Effector memory CD4-positive, alpha-beta T cell (primary cell): ENCODE measurements around the gene ITGB5.

Experiments
- DNase-seq, 3 donors: peaks; one replicate each; pipeline ENCODE4 v3.0.0-alpha.2; 2020
- H3K27ac ChIP-seq: 2 replicates; pipeline ENCODE4 v1.7.0; 2013; ENCODE audit warnings: mild to moderate bottlenecking, low read length, moderate library complexity; ENCODE audit not compliant: insufficient read depth, poor library complexity, severe bottlenecking
- H3K27me3 ChIP-seq: replicated peaks from 2 replicates; pipeline ENCODE4 v1.7.0; 2013; ENCODE audit warnings: mild to moderate bottlenecking, low read length; ENCODE audit not compliant: insufficient read depth, control insufficient read depth, poor library complexity, severe bottlenecking
- H3K36me3 ChIP-seq: 2 replicates; pipeline ENCODE4 v1.7.0; 2013; ENCODE audit warnings: mild to moderate bottlenecking, low read length, moderate library complexity; ENCODE audit not compliant: control insufficient read depth, insufficient read depth
- H3K4me1 ChIP-seq: 2 replicates; pipeline ENCODE4 v1.7.0; 2013; ENCODE audit warnings: low read length, mild to moderate bottlenecking; ENCODE audit not compliant: control insufficient read depth, insufficient read depth, poor library complexity, severe bottlenecking
- H3K4me3 ChIP-seq: 2 replicates; pipeline ENCODE4 v1.7.0; 2013; ENCODE audit warnings: low read length, low read depth, mild to moderate bottlenecking; ENCODE audit not compliant: insufficient read depth, poor library complexity, severe bottlenecking
- H3K9me3 ChIP-seq: 2 replicates; pipeline ENCODE4 v1.7.0; 2013; ENCODE audit warnings: mild to moderate bottlenecking, low read length, moderate library complexity; ENCODE audit not compliant: control insufficient read depth

Gene ITGB5

DNA sequence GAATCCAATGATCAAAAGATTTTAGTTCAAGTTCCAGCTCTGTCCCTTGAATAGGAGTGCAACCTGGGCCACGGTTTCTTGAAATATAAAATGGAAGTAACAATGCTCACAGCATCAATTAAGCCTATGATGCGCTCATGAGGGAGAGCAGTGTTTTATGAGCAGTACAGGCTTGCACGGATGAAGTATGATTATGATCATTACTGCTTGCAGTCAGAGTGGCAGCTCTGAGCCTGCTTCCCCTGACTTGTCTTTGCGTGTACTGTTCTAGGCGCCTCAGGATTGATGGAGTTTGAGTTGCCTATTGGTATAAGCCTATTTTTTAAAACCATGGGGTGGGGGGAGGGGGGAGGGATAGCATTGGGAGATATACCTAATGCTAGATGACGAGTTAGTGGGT is 37.0 kb downstream of the ITGB5 start:
- no peak for DNase-seq
- Histone ChIP-seq H3K36me3 (no peaks in the 10 kb centered on the region), H3K4me3 (no peak overlapping the region), H3K9me3 (no peaks in the 10 kb centered on the region), H3K27me3 (no peaks in the 10 kb centered on the region), H3K4me1 (no peaks in the 10 kb centered on the region), H3K27ac (no peak overlapping the region)

DNA sequence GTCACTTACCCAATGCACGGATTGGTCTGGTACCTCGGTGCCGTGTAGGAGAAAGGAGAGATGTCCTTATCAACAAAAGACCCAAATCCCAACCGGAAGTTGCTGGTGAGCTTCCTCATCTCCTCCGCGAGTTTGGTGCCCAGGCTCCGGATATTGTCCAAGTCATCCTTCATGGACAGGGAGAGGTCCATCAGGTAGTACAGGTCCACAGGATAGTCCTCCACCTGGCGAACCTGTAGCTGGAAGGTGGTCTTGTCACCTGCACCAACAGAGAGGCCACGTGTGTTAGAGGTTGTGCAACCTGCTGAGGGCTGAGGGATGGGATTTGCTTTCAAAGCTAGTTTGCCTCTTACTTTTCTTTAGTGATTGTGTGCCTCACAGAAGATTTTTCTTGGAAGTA is 38.9 kb downstream of the ITGB5 start:
- Histone ChIP-seq H3K27ac (no peak overlapping the region), H3K4me1 (no peaks in the 10 kb centered on the region), H3K27me3 (no peaks in the 10 kb centered on the region), H3K9me3 (no peaks in the 10 kb centered on the region), H3K36me3 (no peaks in the 10 kb centered on the region), H3K4me3 (no peak overlapping the region)
- no peak for DNase-seq

DNA sequence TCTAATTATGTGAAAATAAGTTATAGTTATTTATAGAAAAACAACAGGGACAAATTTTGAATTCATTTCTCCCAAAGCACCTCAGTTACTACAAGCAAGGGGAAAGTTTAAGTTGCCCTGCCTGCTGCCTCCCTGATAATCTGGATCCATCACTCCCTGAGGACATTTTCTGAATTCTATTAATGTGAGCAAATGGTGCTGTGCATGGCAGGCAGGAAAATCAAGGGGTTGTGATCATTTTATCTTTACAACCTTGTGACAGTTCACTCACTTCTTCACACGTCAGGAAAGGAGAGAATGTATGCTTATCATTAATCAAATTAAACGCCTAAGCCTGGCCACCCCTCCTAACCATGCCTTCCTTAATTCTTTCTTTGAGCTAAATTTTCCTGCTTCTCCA is 39.3 kb downstream of the ITGB5 start:
- H3K36me3 ChIP-seq, result no peaks in the 10 kb centered on the region
- H3K27ac ChIP-seq, result no peak overlapping the region
- no peaks in the 10 kb centered on the region for H3K4me1 ChIP-seq

DNA sequence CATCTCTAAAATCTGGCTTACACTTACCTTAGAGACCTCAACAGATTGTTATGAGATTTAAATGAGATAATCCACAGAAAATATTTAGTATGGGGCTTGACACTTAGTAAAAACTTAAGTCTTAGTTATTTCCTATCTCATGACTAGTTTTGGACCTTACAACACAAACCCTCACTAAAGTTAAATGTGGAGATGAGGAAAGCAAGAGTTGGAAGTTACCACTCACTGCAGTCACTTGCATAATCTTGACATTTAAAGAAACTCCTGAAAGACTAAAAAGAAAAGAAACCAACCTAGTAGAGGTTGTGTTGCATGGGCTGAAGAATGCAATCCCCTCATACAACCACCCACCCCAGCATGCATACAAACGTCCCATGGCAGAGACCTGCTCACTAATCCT is 40.1 kb downstream of the ITGB5 start:
- DNase-seq, result no peak
- Histone ChIP-seq H3K4me1 (no peaks in the 10 kb centered on the region), H3K4me3 (no peak overlapping the region), H3K27ac (no peak overlapping the region), H3K9me3 (no peaks in the 10 kb centered on the region), H3K27me3 (no peaks in the 10 kb centered on the region), H3K36me3 (no peaks in the 10 kb centered on the region)

More for the DNA sequence above, 39.3 kb downstream of the ITGB5 start:
- no peak overlapping the region for H3K4me3 ChIP-seq
- DNase-seq, result no peak
- H3K9me3 ChIP-seq, result no peaks in the 10 kb centered on the region
- H3K27me3 ChIP-seq, result no peaks in the 10 kb centered on the region

DNA sequence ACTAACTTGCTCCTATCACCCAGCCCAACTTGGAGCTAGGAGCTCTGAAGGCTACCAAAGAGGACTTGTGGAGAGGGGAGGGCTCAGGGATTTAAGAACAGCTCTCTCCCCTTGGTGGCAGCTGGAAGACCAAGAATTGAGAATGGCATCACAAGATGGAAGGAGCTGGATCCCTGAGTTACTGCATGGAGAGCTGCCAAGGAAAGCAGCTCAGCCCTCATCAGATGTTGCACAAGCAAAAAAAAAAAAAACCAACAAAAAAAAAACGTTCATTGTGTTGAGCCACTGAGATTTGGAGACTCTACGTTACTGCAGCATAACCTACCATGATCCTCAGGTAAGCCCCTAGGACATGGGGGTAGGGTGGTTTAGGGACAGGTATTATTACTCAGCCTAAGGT is 41.0 kb downstream of the ITGB5 start:
- no peaks in the 10 kb centered on the region for H3K36me3 ChIP-seq
- no peak for DNase-seq

DNA sequence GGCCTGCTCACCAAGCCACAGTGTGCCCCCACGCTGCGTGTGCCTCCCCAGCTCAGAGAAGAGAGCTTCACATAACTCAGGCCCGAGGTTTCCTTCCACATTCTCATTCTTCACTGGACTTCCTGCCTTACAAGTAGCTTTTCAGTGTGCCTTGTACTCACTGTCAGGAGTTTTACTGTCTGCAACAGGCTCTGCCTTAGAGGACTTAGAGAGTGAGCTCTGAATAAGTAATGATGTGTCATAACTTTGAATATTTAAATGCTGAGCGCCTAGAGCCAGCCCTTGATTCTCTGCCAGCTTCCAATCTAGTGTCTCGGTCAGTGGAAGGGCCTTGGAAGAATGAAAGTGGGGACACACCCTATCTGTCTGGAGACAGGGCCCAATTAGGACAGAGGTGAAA is 41.8 kb downstream of the ITGB5 start:
- no peaks in the 10 kb centered on the region for H3K4me1 ChIP-seq
- H3K27ac ChIP-seq, result no peak overlapping the region
- H3K4me3 ChIP-seq, result no peak overlapping the region
- no peaks in the 10 kb centered on the region for H3K9me3 ChIP-seq
- no peak for DNase-seq
- H3K27me3 ChIP-seq, result peaks cover 3% of the 10 kb centered on the region
- no peaks in the 10 kb centered on the region for H3K36me3 ChIP-seq

More for the DNA sequence above, 41.0 kb downstream of the ITGB5 start:
- Histone ChIP-seq H3K4me1 (no peaks in the 10 kb centered on the region), H3K9me3 (no peaks in the 10 kb centered on the region), H3K27me3 (peaks cover 3% of the 10 kb centered on the region), H3K4me3 (no peak overlapping the region), H3K27ac (no peak overlapping the region)

DNA sequence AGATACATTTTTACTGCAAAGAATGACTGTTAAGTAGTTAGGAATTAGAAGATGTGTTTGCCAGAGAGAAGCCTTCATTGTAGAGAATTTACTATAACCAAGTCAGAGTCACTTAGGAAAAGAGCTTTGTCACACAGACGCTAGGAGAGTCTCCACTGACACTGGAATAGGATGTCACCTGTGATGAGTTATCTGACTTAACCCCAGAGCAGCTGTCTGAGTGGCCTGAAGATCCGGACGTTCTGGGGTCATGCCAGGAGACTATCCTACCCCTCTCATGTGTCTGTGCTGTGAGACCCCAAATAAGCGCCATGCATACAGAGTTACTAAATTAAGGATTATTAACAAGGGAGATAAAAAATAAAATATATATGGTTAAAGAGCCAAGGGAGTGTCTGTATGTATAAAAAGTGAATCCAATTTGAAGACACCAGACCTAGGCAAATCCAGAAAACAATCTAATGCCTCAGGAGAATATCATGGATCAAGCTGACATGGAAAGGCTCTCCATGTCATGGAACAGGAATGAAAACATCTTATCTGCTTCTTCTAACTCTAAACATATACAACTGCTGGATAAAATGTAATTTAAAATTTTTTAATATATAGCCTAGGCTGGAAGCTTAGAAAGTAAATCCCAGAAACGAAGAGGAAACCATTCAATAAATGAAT is 43.5 kb downstream of the ITGB5 start:
- Histone ChIP-seq H3K36me3 (no peaks in the 10 kb centered on the region), H3K9me3 (no peaks in the 10 kb centered on the region), H3K4me1 (no peaks in the 10 kb centered on the region), H3K4me3 (no peak overlapping the region), H3K27ac (no peak overlapping the region), H3K27me3 (peaks cover 3% of the 10 kb centered on the region)
- no peak for DNase-seq

DNA sequence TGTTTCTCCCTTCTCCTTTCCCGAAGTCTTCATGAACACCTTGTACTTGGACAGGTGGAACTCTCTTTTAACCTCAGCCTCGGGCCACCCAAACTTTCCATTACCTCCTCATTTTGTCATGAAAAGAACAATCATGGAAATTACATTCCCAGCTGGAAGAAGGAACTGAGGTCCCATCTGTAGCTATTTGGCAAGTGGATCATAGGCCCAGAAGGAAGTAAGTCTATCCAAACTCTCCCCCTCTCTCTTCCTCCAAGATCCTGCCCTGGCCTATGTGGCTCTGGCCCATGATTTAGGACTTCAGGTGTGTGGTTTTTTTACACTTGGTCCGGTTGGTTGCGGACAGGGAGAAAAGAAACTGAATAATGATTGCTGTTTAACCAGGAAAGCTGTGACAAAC is 44.1 kb downstream of the ITGB5 start:
- no peak overlapping the region for H3K27ac ChIP-seq
- no peaks in the 10 kb centered on the region for H3K9me3 ChIP-seq
- no peak for DNase-seq
- H3K4me3 ChIP-seq, result no peak overlapping the region
- no peaks in the 10 kb centered on the region for H3K4me1 ChIP-seq
- H3K27me3 ChIP-seq, result peaks cover 3% of the 10 kb centered on the region
- H3K36me3 ChIP-seq, result no peaks in the 10 kb centered on the region

DNA sequence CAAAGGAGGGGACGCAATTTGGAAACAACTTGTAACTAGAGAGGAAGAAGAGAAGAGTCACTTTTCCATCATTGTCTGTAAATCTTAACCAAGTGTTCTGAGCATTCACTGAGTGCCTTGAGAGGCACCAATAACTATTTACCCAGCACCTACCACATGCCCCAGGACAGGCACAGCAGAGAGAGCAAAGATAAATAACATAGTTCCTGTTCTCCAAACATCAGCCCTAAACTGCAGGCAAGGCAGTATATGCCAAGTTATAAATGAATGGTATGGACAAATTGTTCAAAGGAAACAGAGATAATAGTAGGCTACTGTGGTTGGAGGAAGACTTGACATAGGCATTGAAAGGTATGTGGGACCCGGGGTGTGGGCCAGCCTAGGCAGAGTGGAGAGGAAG is 45.6 kb downstream of the ITGB5 start:
- Histone ChIP-seq H3K27me3 (peaks cover 3% of the 10 kb centered on the region), H3K4me1 (no peaks in the 10 kb centered on the region), H3K9me3 (no peaks in the 10 kb centered on the region), H3K36me3 (no peaks in the 10 kb centered on the region), H3K4me3 (no peak overlapping the region), H3K27ac (no peak overlapping the region)
- no peak for DNase-seq

DNA sequence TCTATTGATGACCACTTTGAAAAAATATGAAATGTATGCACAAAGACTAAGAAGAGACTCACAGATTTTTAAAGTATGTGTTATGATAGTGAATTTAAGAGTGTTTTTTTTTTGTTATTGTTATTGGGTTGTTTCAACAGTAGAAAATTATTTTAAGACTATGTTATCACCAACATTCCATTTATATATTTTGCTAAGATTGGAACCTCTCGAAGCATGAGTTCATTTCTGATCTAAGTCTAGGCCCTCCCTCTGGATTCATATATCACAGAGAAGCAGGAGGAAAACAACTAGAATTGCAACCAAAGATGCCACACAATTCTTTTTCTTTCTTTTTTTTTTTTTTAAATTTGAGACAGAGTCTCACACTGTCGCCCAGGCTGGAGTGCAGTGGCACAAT is 46.8 kb downstream of the ITGB5 start:
- H3K27me3 ChIP-seq, result peaks cover 3% of the 10 kb centered on the region
- no peaks in the 10 kb centered on the region for H3K9me3 ChIP-seq
- no peaks in the 10 kb centered on the region for H3K4me1 ChIP-seq
- no peak overlapping the region for H3K4me3 ChIP-seq
- H3K36me3 ChIP-seq, result no peaks in the 10 kb centered on the region
- DNase-seq, result no peak
- no peak overlapping the region for H3K27ac ChIP-seq
